Vagina (tissue), 2 donors: ENCODE data around the gene GAB2.
"Not testable (repeated sequence)": the region's sequence is repeated elsewhere in the genome, so short reads cannot be mapped to it uniquely, and the experiment has no call there.

Experiments
- POLR2A ChIP-seq, 2 donors: fragments of 450-650 bp; IDR thresholded peaks; one replicate each; pipeline ENCODE4 v1.6.1; 2017; ENCODE audit warnings: antibody characterized with exemption in 2 of 2, mild to moderate bottlenecking in 2 of 2, moderate library complexity in 2 of 2
- TF ChIP-seq, protein P1 (sequence below), 3 experiments: fragments of 450-650 bp in 2 of 3; fragments of 200-600 bp in 1 of 3; sonication (generic) in 1 of 3; IDR thresholded peaks; one replicate each; pipeline ENCODE4 v1.5.1; 2017 to 2019; ENCODE audit warnings: antibody characterized with exemption in 3 of 3, mild to moderate bottlenecking in 2 of 3, moderate library complexity in 2 of 3

DNA sequence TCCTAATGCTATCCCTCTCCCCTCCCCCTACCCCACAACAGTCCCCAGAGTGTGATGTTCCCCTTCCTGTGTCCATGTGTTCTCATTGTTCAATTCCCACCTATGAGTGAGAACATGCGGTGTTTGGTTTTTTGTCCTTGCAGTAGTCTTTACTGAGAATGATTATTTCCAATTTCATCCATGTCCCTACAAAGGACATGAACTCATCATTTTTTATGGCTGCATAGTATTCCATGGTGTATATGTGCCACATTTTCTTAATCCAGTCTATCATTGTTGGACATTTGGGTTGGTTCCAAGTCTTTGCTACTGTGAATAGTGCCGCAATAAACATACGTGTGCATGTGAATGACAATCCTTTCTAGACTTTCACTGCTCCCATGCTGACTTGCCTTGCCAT, 241.8 kb downstream of the GAB2 start:
- TF ChIP-seq POLR2A (IDR thresholded peaks at IDR 0.05), result not testable (repeated sequence)
- TF ChIP-seq, protein P1, sequence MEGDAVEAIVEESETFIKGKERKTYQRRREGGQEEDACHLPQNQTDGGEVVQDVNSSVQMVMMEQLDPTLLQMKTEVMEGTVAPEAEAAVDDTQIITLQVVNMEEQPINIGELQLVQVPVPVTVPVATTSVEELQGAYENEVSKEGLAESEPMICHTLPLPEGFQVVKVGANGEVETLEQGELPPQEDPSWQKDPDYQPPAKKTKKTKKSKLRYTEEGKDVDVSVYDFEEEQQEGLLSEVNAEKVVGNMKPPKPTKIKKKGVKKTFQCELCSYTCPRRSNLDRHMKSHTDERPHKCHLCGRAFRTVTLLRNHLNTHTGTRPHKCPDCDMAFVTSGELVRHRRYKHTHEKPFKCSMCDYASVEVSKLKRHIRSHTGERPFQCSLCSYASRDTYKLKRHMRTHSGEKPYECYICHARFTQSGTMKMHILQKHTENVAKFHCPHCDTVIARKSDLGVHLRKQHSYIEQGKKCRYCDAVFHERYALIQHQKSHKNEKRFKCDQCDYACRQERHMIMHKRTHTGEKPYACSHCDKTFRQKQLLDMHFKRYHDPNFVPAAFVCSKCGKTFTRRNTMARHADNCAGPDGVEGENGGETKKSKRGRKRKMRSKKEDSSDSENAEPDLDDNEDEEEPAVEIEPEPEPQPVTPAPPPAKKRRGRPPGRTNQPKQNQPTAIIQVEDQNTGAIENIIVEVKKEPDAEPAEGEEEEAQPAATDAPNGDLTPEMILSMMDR (IDR thresholded peaks at IDR 0.05), result not testable (repeated sequence)
